GM18909 (cell line): ENCODE results near the gene EGLN3.

ENCODE experiments used
- ATAC-seq: cut with Tn5 transposase; IDR thresholded peaks from one replicate; pipeline ENCODE4 v1.9.1; 2021; ENCODE audit warnings: mild to moderate bottlenecking; ENCODE audit not compliant: unreplicated experiment, poor library complexity

Gene EGLN3

DNA sequence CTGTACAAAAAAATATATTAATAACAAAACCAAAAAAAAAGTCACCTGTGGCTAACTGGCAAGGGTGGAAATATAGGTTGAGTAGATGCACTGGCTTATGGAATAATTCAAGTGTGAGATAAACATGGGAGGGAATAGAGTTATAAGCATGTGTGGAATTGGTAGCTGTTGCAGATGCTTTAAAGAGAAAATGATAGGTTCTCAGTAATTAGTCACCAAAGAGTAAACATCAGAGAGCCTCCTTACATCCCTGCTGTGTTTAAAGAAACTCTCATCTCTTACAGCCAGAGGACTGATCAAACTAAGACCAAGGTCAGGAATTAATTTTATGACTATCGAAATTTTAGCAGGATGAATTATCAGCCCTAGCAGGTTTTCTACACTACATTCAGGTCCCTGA lies 70.5 kb downstream of the EGLN3 start:
- no peak for ATAC-seq

DNA sequence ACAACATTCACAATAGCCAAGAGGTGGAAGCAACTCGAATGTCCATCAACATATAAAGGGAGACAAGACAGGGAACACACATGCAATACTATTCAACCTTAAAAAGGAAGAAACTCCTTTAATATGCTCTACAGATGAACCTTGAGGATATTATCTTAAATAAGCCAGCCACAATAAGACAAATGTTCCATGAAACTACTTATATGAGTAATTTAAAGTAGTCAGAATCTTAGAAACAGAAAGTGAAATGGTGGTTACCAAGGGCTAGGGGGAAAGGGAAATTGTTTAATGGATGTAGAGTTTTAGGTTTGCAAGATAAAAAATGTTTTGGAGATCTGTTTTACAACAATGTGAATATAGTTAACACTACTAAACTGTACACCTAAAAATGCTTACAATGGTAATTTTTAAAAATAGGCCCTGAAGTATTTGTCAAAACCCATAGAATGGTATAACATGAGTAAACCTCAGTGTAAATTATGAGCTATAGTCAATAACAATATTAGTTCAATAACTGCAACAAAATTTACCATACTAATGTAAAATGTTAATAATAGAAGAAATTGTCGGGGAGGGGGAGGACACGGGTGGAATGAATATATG lies 71.1 kb downstream of the EGLN3 start:
- ATAC-seq: no peak

DNA sequence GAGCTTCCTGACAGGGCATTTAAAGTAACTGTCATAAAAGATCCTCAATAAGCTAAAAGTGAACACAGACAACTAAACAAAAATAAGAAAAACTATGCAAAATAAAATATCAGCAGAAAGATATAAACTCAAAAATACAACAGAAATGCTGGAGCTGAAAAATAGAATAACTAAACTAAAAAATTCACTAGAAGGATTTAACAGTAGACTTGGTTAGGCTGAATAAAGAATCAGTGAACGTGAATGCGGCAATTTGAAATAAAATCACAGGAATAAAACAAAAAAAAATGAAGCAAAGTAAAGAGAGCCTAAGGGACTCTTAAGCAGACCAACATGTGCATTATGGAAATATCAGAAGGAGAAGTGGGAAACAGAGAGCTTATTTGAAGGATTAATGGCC lies 74.6 kb downstream of the EGLN3 start:
- ATAC-seq: no peak
